SK-N-SH (cell line): ENCODE measurements around the gene A1CF. TPM values are rescaled to one million over a fixed set of nuclear protein-coding genes. Genes with fewer than 3 reads are reported as not detected.

ENCODE experiments used
- CTCF ChIA-PET: fragments of 300-600, 350-600 bp; formaldehyde crosslinking; extraction: SDS; loops from one replicate; lab custom pipeline; 2021; lab: Yijun Ruan, JAX
- POLR2A ChIA-PET: fragments of 350-600 bp; sonication (Branson Sonifier 250); formaldehyde crosslinking; extraction: SDS; loops from one replicate; lab custom pipeline; 2020; ENCODE audit warnings: antibody characterized with exemption, inconsistent platforms; lab: Yijun Ruan, JAX
- DNase-seq: peaks from one replicate; pipeline ENCODE4 v3.0.0; 2012
- H2AFZ ChIP-seq: fragments of 200-600 bp; sonication (generic); 2 replicates; pipeline ENCODE4 v1.8.1; 2016; ENCODE audit warnings: antibody characterized with exemption, mild to moderate bottlenecking, low read depth
- H3F3A ChIP-seq: fragments of 200-600 bp; sonication (generic); replicated peaks from 2 replicates; pipeline ENCODE3; 2016; ENCODE audit warnings: antibody characterized with exemption, mild to moderate bottlenecking; ENCODE audit not compliant: insufficient read depth
- H3K27ac ChIP-seq, 2 experiments: fragments of 200-500 bp in 1 of 2; fragments of 200-600 bp in 1 of 2; sonication (Bioruptor generic) in 1 of 2; sonication (generic), shearing (Covaris generic) in 1 of 2; 2 replicates each; pipeline versions ENCODE4 v1.5.1 to v1.6.1; 2014 to 2016; ENCODE audit warnings: low read depth in 2 of 2, inconsistent platforms in 1 of 2, low read length in 1 of 2, mild to moderate bottlenecking in 1 of 2, mixed read lengths in 1 of 2
- H3K27me3 ChIP-seq: fragments of 200-600 bp; sonication (generic), shearing (Covaris generic); 2 replicates; pipeline ENCODE4 v1.6.1; 2016; ENCODE audit warnings: mixed run types; ENCODE audit not compliant: insufficient read depth
- H3K36me3 ChIP-seq, 2 experiments: fragments of 200-500 bp in 1 of 2; fragments of 200-600 bp in 1 of 2; sonication (Bioruptor generic) in 1 of 2; sonication (generic) in 1 of 2; replicated peaks in 1 of 2; 2 replicates each; pipeline versions ENCODE3 to v1.5.1; 2014 to 2016; ENCODE audit warnings: low read length in 1 of 2, mild to moderate bottlenecking in 1 of 2; ENCODE audit not compliant: insufficient read depth in 2 of 2, control insufficient read depth in 1 of 2
- H3K4me1 ChIP-seq, 2 experiments: fragments of 200-500 bp in 1 of 2; fragments of 200-600 bp in 1 of 2; sonication (Bioruptor generic) in 1 of 2; sonication (generic), shearing (Covaris generic) in 1 of 2; 2 replicates each; pipeline versions ENCODE4 v1.5.1 to v1.6.1; 2014 to 2016; ENCODE audit warnings: low read depth in 1 of 2, low read length in 1 of 2, mixed run types in 1 of 2; ENCODE audit not compliant: insufficient read depth in 2 of 2, control insufficient read depth in 1 of 2
- H3K4me2 ChIP-seq: fragments of 200-600 bp; sonication (generic), shearing (Covaris generic); 2 replicates; pipeline ENCODE4 v1.6.1; 2017; ENCODE audit warnings: mixed run types
- H3K4me3 ChIP-seq, 2 experiments: fragments of 200-500 bp in 1 of 2; fragments of 200-600 bp in 1 of 2; sonication (Bioruptor generic) in 1 of 2; sonication (generic), shearing (Covaris generic) in 1 of 2; 2 replicates each; pipeline versions ENCODE4 v1.5.1 to v1.8.1; 2014 to 2016; ENCODE audit warnings: low read depth in 2 of 2, inconsistent platforms in 1 of 2, low read length in 1 of 2, mild to moderate bottlenecking in 1 of 2, mixed read lengths in 1 of 2, moderate library complexity in 1 of 2
- H3K79me2 ChIP-seq: fragments of 200-600 bp; sonication (generic); 2 replicates; pipeline ENCODE4 v1.8.1; 2017; ENCODE audit warnings: mild to moderate bottlenecking; ENCODE audit not compliant: insufficient read depth
- H3K9ac ChIP-seq: fragments of 200-600 bp; sonication (generic); 2 replicates; pipeline ENCODE4 v1.6.1; 2017; ENCODE audit warnings: mixed run types
- H3K9me2 ChIP-seq: fragments of 200-600 bp; sonication (generic); 2 replicates; pipeline ENCODE4 v1.6.1; 2017; ENCODE audit warnings: mixed run types
- H3K9me3 ChIP-seq: fragments of 200-600 bp; sonication (generic); 2 replicates; pipeline ENCODE4 v1.6.1; 2017; ENCODE audit warnings: mixed run types, mild to moderate bottlenecking, moderate library complexity
- H4K20me1 ChIP-seq: fragments of 200-600 bp; sonication (generic); 2 replicates; pipeline ENCODE4 v1.6.1; 2017; ENCODE audit warnings: mild to moderate bottlenecking, mixed run types; ENCODE audit not compliant: insufficient read depth
- ELF1 ChIP-seq: IDR thresholded peaks from 2 replicates; pipeline ENCODE4 v1.4.0; 2012
- EZH2phosphoT487 ChIP-seq: fragments of 200-600 bp; sonication (generic); IDR thresholded peaks from 2 replicates; pipeline ENCODE4 v1.6.1; 2017; ENCODE audit warnings: low read depth, mixed run types, mild to moderate bottlenecking, antibody characterized with exemption, moderate library complexity, borderline replicate concordance
- FOSL2 ChIP-seq: IDR thresholded peaks from 2 replicates; pipeline ENCODE4 v1.4.0; 2012; ENCODE audit warnings: low read depth, mild to moderate bottlenecking, moderate library complexity, borderline replicate concordance
- GABPA ChIP-seq: IDR thresholded peaks from 2 replicates; pipeline ENCODE4 v1.4.0; 2012; ENCODE audit warnings: low read depth, mild to moderate bottlenecking
- GATA2 ChIP-seq: sonication (generic); formaldehyde crosslinking; IDR thresholded peaks from 2 replicates; pipeline ENCODE4 v1.5.0; 2020; ENCODE audit warnings: mild to moderate bottlenecking, missing genetic modification reagents
- MEF2A ChIP-seq: IDR thresholded peaks from 2 replicates; pipeline ENCODE4 v1.4.0; 2012; ENCODE audit warnings: low read depth, borderline replicate concordance
- NRF1 ChIP-seq: IDR thresholded peaks from 2 replicates; pipeline ENCODE4 v1.6.1; 2012; ENCODE audit warnings: low read depth, mild to moderate bottlenecking, low read length
- PBX3 ChIP-seq: IDR thresholded peaks from 2 replicates; pipeline ENCODE4; 2012
- POLR2AphosphoS5 ChIP-seq: IDR thresholded peaks from 2 replicates; pipeline ENCODE4 v1.6.1; 2012; ENCODE audit warnings: low read depth, low read length
- RCOR1 ChIP-seq: fragments of 150-350 bp; IDR thresholded peaks from 2 replicates; pipeline ENCODE4 v1.6.1; 2017; ENCODE audit warnings: antibody characterized with exemption, low read length
- RFX5 ChIP-seq: IDR thresholded peaks from 2 replicates; pipeline ENCODE4 v1.6.1; 2012; ENCODE audit warnings: mild to moderate bottlenecking, improper control_type of control experiment, low read length
- RXRA ChIP-seq: IDR thresholded peaks from 2 replicates; pipeline ENCODE4 v1.4.0; 2012; ENCODE audit warnings: low read depth, mild to moderate bottlenecking, borderline replicate concordance
- SIN3A ChIP-seq: IDR thresholded peaks from 2 replicates; pipeline ENCODE4 v1.6.1; 2012; ENCODE audit warnings: low read depth, mild to moderate bottlenecking, low read length, moderate library complexity, borderline replicate concordance
- USF2 ChIP-seq: fragments of 150-350 bp; IDR thresholded peaks from 2 replicates; pipeline ENCODE4 v1.6.1; 2017; ENCODE audit warnings: antibody characterized with exemption, low read length, low read depth, borderline replicate concordance
- YY1 ChIP-seq: IDR thresholded peaks from 2 replicates; pipeline ENCODE4 v1.4.0; 2012; ENCODE audit warnings: low read depth, mild to moderate bottlenecking
- WGBS: methylation state at CpG from one replicate; pipeline ENCODE4 v1.1.6; 2017; ENCODE audit warnings: low lambda C conversion rate; 5-methylcytosine and 5-hydroxymethylcytosine counted together
- polyA plus RNA-seq, 3 experiments: library from polyadenylated mRNA; depleted of rRNA; stranded (reverse); fragments of >200 nt; gene quantifications; 2 replicates each; pipeline ENCODE4 v1.2.3, GENCODE V29; 2012

The A1CF gene
- polyA plus RNA-seq, 1 of the 3 experiments (the other 2 are of a cell fraction) = not detected

GRCh38 chr10:50830066-50830465 is 55.4 kb downstream of the A1CF start:
- Histone ChIP-seq H2AFZ (no peak overlapping the region), H3K36me3 (no peaks in the 10 kb centered on the region), H3K4me1 (no peaks in the 10 kb centered on the region), H3K9me2 (no peaks in the 10 kb centered on the region), H3F3A (no peaks in the 10 kb centered on the region), H3K27me3 (peaks cover 8% of the 10 kb centered on the region; the same call in 1 of the 2 replicates), H3K9ac (no peak overlapping the region), H3K4me2 (no peak overlapping the region), H3K79me2 (no peaks in the 10 kb centered on the region), H3K4me3 (no peak overlapping the region), H3K27ac (no peak overlapping the region), H4K20me1 (no peaks in the 10 kb centered on the region), H3K9me3 (no peaks in the 10 kb centered on the region)
- 10% methylated on average over 1 of the region's 1 CpG for WGBS
- ChIA-PET CTCF (interaction anchor here (0.6 to 1.5 kb wide), 2 partner anchors 9 to 261 kb away, joined by 3 to 4 read pairs; no protein-coding TSS in a partner anchor), POLR2A (no interaction called here)
- TF ChIP-seq FOSL2 (no peak), GATA2 (CRISPR knock-in tag) (no peak), EZH2phosphoT487 (no peak), MEF2A (no peak), GABPA (no peak), USF2 (no peak), POLR2AphosphoS5 (no peak), SIN3A (no peak), YY1 (no peak), RCOR1 (no peak), RFX5 (no peak), ELF1 (no peak)
- DNase-seq = no peak

- no peaks in the 10 kb centered on the region for H3K36me3 ChIP-seq
- no peak for TF ChIP-seq RXRA
- no peak for TF ChIP-seq NRF1
- TF ChIP-seq PBX3 = no peak
- TF ChIP-seq RFX5 = no peak
- DNase-seq = no peak
- no peak overlapping the region for H3K27ac ChIP-seq
- H2AFZ ChIP-seq = no peak overlapping the region
- ChIA-PET POLR2A (no interaction called here), CTCF (interaction anchor here (0.8 to 1.9 kb wide), 2 partner anchors 18 to 92 kb away, joined by 3 to 8 read pairs; no protein-coding TSS in a partner anchor)
- no peaks in the 10 kb centered on the region; the same call in 1 of the 2 replicates for H3K27me3 ChIP-seq
- no peak overlapping the region for H3K4me2 ChIP-seq
- H3K9me2 ChIP-seq = no peaks in the 10 kb centered on the region
- no peaks in the 10 kb centered on the region; a peak in 2 of 4 replicates for H3K4me1 ChIP-seq
- H3K4me3 ChIP-seq = no peak overlapping the region
- no peaks in the 10 kb centered on the region for H3K79me2 ChIP-seq
- H3F3A ChIP-seq = no peaks in the 10 kb centered on the region
- no peaks in the 10 kb centered on the region for H3K9me3 ChIP-seq
- no peak overlapping the region for H3K9ac ChIP-seq
- WGBS = 24% methylated on average over 1 of the region's 1 CpG
- no peaks in the 10 kb centered on the region for H4K20me1 ChIP-seq
Observed at GRCh38 chr10:50824782-50825181, 60.6 kb downstream of the A1CF start.
